ENCODE results near the gene MCF2L2. TPM values are rescaled to one million over a fixed set of nuclear protein-coding genes. Genes with fewer than 3 reads are reported as not detected.
A peak's percentile ranks its signal among the peaks of the same experiment; 100 is the strongest.
"Not testable (repeated sequence)": the region's sequence is repeated elsewhere in the genome, so short reads cannot be mapped to it uniquely, and the experiment has no call there.

The MCF2L2 gene
- total RNA-seq, 1 experiment from 2014 or later, result 0.23 TPM

- DNase-seq (ENCODE audit: low read depth), result no peak
Observed at GRCh38 chr3:183446838-183447205, 18.4 kb upstream of the MCF2L2 start.

DNA sequence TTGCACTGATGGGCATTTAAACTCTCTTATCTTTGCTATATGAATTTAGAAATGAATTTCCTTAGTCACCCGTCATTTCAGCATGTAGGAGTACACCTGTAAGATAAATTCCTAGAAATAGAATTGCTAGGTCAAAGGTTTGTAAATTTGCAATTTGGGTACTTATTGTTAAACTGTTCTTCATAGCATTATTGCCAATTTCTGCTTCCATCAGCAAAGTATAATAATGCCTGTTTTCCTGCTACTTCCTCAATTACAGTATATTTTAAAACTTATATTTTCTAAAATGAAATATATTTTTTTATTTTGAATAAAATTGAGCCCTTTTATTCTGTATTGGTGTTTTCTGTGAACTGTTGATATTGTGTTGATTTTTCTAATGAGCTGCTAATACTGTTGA, 16.3 kb upstream of the MCF2L2 start:
- DNase-seq (ENCODE audit: low read depth), result no peak

- DNase-seq (ENCODE audit: low read depth), result no peak
Observed at GRCh38 chr3:183443395-183444385, 15.3 kb upstream of the MCF2L2 start.

GRCh38 chr3:183442994-183443393, 14.6 kb upstream of the MCF2L2 start:
- no peak for DNase-seq (ENCODE audit: low read depth)

- DNase-seq (ENCODE audit: low read depth), result not testable (repeated sequence)
Observed at GRCh38 chr3:183440521-183440920, 12.1 kb upstream of the MCF2L2 start.

GRCh38 chr3:183439515-183439914, 11.1 kb upstream of the MCF2L2 start:
- peak; percentile 45 for DNase-seq (ENCODE audit: low read depth)

- no peak for DNase-seq (ENCODE audit: low read depth)
Observed at GRCh38 chr3:183438735-183439134, 10.3 kb upstream of the MCF2L2 start.

GRCh38 chr3:183437666-183438564, 9.5 kb upstream of the MCF2L2 start:
- no peak for DNase-seq (ENCODE audit: low read depth)

- no peak for DNase-seq (ENCODE audit: low read depth)
Observed at GRCh38 chr3:183437061-183437460, 8.6 kb upstream of the MCF2L2 start.

DNA sequence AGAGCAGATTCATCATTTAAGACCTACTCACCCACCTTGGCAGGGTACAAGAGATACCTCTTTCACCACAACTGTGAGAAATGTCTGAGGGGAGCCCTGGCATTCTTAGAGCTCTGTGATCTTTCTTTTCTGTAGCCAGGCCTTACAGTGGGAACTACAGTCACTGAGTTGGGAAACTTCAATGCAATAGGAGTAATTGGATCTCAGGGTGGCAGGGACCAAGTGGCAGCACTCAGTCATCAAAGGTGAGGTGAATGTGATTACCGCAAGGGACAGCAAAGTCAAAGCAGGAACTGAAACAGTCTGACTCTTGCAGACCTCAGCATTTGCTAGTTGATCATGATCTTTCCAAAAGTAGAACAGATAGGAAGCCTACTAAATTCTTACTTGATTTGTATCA, 7.2 kb upstream of the MCF2L2 start:
- DNase-seq (ENCODE audit: low read depth), result no peak

- DNase-seq (ENCODE audit: low read depth), result no peak
Observed at GRCh38 chr3:183434992-183435391, 6.6 kb upstream of the MCF2L2 start.

- DNase-seq (ENCODE audit: low read depth), result no peak
Observed at GRCh38 chr3:183434503-183434902, 6.1 kb upstream of the MCF2L2 start.

GRCh38 chr3:183430325-183430957, 2.0 kb upstream of the MCF2L2 start:
- DNase-seq (ENCODE audit: low read depth), result no peak

DNA sequence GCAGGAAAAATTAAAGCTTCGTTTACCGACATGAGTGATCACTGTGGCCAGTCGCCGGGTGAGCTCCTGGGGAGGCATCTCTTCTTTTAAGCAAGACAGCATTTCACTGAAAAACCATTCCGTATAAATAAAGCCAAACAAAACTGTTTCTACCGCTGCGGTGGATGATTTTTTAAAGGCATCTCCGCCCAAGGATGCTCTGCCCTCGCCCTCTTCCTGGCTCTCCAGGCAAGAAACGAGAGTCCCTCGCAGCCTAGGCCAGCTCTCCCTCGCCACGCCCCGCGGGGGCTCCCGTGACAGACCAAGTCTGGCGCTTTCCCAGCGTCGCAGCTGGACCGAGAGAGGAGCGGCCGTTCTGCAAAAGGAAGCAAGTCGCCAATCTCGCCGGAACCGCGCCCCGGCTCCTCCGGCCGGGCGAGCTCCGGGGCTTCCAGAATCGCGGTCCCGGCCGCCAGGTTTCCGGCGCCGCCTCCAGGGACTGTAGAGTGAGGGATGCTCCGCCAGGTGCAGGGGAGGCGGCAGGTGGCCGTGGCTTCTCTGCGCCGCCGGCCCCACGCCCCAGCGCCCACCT, 458 bp downstream of the MCF2L2 start:
- peak; percentile 48 for DNase-seq (ENCODE audit: low read depth)

DNA sequence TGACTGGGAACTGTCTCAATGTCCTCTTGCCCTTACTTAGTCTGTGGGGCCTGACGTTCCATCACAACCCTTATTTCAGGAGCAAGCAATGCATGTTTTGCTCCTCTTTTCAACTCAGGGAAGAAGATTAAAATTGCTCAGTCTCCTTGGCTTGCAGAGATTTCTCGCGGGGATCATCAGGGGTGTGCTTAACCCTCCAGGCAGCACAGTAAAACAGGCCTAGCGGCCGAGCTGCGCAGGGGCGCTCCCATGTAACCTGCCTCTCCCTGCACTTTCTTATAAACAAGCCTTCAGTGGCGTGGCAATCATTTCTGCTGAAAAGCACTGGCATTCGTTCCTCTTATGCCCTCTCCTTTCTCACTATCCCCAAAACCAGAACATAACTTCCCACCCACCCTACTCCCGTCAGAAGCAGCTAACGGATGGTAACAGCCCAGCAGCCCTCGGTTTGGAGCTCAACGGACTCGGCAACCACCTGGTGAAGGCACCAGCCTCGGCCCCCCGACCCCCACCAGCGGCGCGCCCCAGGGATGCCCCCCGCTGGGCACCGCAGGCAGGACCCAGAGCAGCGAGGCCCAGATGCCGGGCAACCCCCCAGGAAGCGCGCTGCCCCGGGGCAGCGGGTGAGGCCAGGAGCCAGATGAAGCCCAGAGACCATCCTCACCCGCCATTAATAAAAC, 1.1 kb downstream of the MCF2L2 start:
- DNase-seq (ENCODE audit: low read depth), result no peak

- DNase-seq (ENCODE audit: low read depth), result not testable (repeated sequence)
Observed at GRCh38 chr3:183418807-183419206, 9.6 kb downstream of the MCF2L2 start.

- DNase-seq (ENCODE audit: low read depth), result no peak
Observed at GRCh38 chr3:183411216-183411922, 17.1 kb downstream of the MCF2L2 start.

GRCh38 chr3:183410759-183411158, 17.7 kb downstream of the MCF2L2 start:
- no peak for DNase-seq (ENCODE audit: low read depth)

DNA sequence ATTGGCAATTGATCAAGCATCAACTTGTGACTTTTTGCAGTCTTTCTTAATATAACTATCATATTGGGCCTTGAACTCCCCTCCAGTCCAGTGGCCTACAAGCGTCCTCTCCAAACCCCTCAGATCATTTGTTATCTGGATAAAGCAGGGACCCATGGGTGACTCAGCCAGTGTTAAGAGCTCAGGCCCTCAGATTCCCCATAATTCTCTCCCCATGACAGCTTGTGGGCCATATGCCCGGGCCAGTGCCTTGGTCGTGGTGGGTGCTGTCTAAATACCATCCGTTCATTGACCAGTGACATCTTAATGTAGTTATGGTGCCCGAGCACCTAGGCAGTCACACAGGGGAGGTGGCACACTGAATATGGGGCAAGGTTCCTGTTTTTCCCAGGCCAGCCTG, 18.1 kb downstream of the MCF2L2 start:
- DNase-seq (ENCODE audit: low read depth), result no peak

DNA sequence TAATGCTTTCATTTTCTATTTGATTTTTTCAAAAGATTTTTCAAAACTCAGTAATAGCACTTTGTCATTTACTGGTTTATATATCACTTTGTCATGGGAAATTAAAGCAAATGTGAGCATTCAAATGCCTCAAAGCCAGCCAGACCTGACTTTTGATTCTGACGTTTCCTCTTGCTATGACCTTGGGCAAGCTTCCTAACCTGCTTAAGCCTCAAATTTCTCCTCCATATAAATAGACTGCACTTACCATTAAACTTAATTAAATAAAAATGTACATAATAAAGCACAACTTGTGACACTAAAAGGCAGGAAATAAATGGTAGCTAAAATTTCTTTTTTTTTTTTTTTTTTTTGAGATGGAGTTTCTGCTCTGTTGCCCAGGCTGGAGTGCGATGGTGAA, 19.2 kb downstream of the MCF2L2 start:
- DNase-seq (ENCODE audit: low read depth), result no peak
